HCT116 (cell line): ENCODE data around the gene MAVS. TPM values are rescaled to one million over a fixed set of nuclear protein-coding genes. Genes with fewer than 3 reads are reported as not detected.

ENCODE experiments used
- ATAC-seq: fragments of 200-7000 bp; cut with Tn5 transposase; 2 replicates; pipeline ENCODE4 v1.9.1; 2020; ENCODE audit warnings: mild to moderate bottlenecking, moderate library complexity
- Bru-seq: library from RNA; stranded (reverse); fragments of 400-500 nt; gene quantifications from one replicate; lab custom pipeline; 2021; lab: Mats Ljungman, UMichigan
- BruChase-seq, 2 experiments: library from RNA; stranded (reverse); fragments of 400-500 nt; gene quantifications; one replicate each; lab custom pipeline; 2021; lab: Mats Ljungman, UMichigan
- BruUV-seq: library from RNA; stranded (reverse); fragments of 400-500 nt; replicated peaks from 2 replicates; lab custom pipeline; 2021; lab: Mats Ljungman, UMichigan
- CTCF ChIA-PET: fragments of 300-600 bp; sonication (Branson Sonifier 250); formaldehyde crosslinking; loops from one replicate; lab custom pipeline; 2021; ENCODE audit warnings: antibody characterized with exemption; lab: Charles Lee
- POLR2A ChIA-PET: fragments of 300-600, 350-600 bp; sonication (Branson Sonifier 250); formaldehyde crosslinking; loops from one replicate; lab custom pipeline; 2021; ENCODE audit warnings: antibody characterized with exemption; lab: Charles Lee
- RAD21 ChIA-PET, 2 experiments: fragments of 300-600 bp; sonication (Branson Sonifier 250); formaldehyde crosslinking; loops; one replicate each; lab custom pipeline; 2023; ENCODE audit warnings: low total read pairs in 2 of 2; ENCODE audit not compliant: uncharacterized antibody in 2 of 2, unreplicated experiment in 2 of 2, low non-redundant PET in 1 of 2; lab: Charles Lee
- DNase-seq: peaks from one replicate; pipeline ENCODE4 v3.0.0-alpha.2; 2010; ENCODE audit warnings: low read depth, low spot score
- H2AFZ ChIP-seq: fragments of 200-600 bp; shearing (Covaris generic), sonication (generic); 2 replicates; pipeline ENCODE4 v1.6.1; 2017; ENCODE audit warnings: low read depth, mixed run types, mixed read lengths, antibody characterized with exemption, low read length; ENCODE audit not compliant: poor library complexity, severe bottlenecking
- H3K27ac ChIP-seq: 2 replicates; pipeline ENCODE4 v1.5.1; 2012; ENCODE audit warnings: low read depth, low read length
- H3K27me3 ChIP-seq: fragments of 200-600 bp; sonication (generic); 2 replicates; pipeline ENCODE4 v1.6.1; 2016; ENCODE audit warnings: mixed run types, low read length, mixed read lengths; ENCODE audit not compliant: insufficient read depth
- H3K36me3 ChIP-seq, 2 experiments: fragments of 200-500 bp in 1 of 2; fragments of 200-600 bp in 1 of 2; sonication (Bioruptor generic) in 1 of 2; sonication (generic) in 1 of 2; 2 replicates each; pipeline versions ENCODE4 v1.5.1 to v1.6.1; 2014 to 2016; ENCODE audit warnings: low read length in 2 of 2, inconsistent platforms in 1 of 2, mixed read lengths in 1 of 2, mixed run types in 1 of 2; ENCODE audit not compliant: insufficient read depth in 2 of 2, control insufficient read depth in 1 of 2
- H3K4me1 ChIP-seq, 2 experiments: fragments of 200-600 bp in 1 of 2; sonication (generic) in 1 of 2; 2 replicates each; pipeline versions ENCODE4 v1.5.1 to v1.6.1; 2012 to 2017; ENCODE audit warnings: low read length in 2 of 2, inconsistent platforms in 1 of 2, mild to moderate bottlenecking in 1 of 2, mixed read lengths in 1 of 2, mixed run types in 1 of 2, moderate library complexity in 1 of 2; ENCODE audit not compliant: insufficient read depth in 2 of 2, control insufficient read depth in 1 of 2
- H3K4me2 ChIP-seq: fragments of 200-600 bp; sonication (generic); 2 replicates; pipeline ENCODE4 v1.6.1; 2017; ENCODE audit warnings: mixed run types, low read length, mixed read lengths
- H3K4me3 ChIP-seq, 2 experiments: fragments of 200-600 bp in 1 of 2; sonication (generic) in 1 of 2; replicated peaks in 1 of 2; 2 replicates each; pipeline ENCODE4 v1.5.1; 2011 to 2016; ENCODE audit warnings: low read length in 2 of 2, control low read depth in 1 of 2, low read depth in 1 of 2, mild to moderate bottlenecking in 1 of 2, mixed read lengths in 1 of 2, mixed run types in 1 of 2
- H3K79me2 ChIP-seq: fragments of 200-600 bp; sonication (generic); 2 replicates; pipeline ENCODE4 v1.6.1; 2017; ENCODE audit warnings: mild to moderate bottlenecking, mixed run types, low read length, moderate library complexity, mixed read lengths; ENCODE audit not compliant: insufficient read depth
- H3K9ac ChIP-seq: fragments of 200-600 bp; sonication (generic); 2 replicates; pipeline ENCODE4 v1.6.1; 2016; ENCODE audit warnings: low read length, mixed read lengths
- H3K9me2 ChIP-seq: fragments of 200-600 bp; sonication (generic), shearing (Covaris generic); 2 replicates; pipeline ENCODE4 v1.6.1; 2017; ENCODE audit warnings: mixed run types, mild to moderate bottlenecking, moderate library complexity; ENCODE audit not compliant: insufficient read depth
- H3K9me3 ChIP-seq, 2 experiments: fragments of 200-500 bp in 1 of 2; fragments of 200-600 bp in 1 of 2; sonication (Bioruptor generic) in 1 of 2; sonication (generic) in 1 of 2; 2 replicates each; pipeline ENCODE4 v1.6.1; 2014 to 2017; ENCODE audit warnings: low read length in 2 of 2, mixed read lengths in 2 of 2, inconsistent platforms in 1 of 2, low read depth in 1 of 2, mild to moderate bottlenecking in 1 of 2, mixed run types in 1 of 2, moderate library complexity in 1 of 2; ENCODE audit not compliant: control insufficient read depth in 1 of 2, insufficient read depth in 1 of 2
- H4K20me1 ChIP-seq: fragments of 200-600 bp; sonication (generic), shearing (Covaris generic); 2 replicates; pipeline ENCODE4 v1.6.1; 2017; ENCODE audit warnings: mixed run types, mild to moderate bottlenecking, moderate library complexity; ENCODE audit not compliant: insufficient read depth
- CEBPB ChIP-seq: IDR thresholded peaks from 2 replicates; pipeline ENCODE4 v1.6.1; 2012; ENCODE audit warnings: low read depth
- ELF1 ChIP-seq: IDR thresholded peaks from 2 replicates; pipeline ENCODE4 v1.6.1; 2012; ENCODE audit warnings: low read depth, borderline replicate concordance
- EZH2phosphoT487 ChIP-seq: fragments of 200-600 bp; IDR thresholded peaks from 2 replicates; pipeline ENCODE4 v1.6.1; 2018; ENCODE audit warnings: antibody characterized with exemption, borderline replicate concordance
- FOSL1 ChIP-seq: IDR thresholded peaks from 2 replicates; pipeline ENCODE4 v1.6.1; 2012; ENCODE audit warnings: low read depth
- JUND ChIP-seq: IDR thresholded peaks from 2 replicates; pipeline ENCODE4 v1.6.1; 2012
- POLR2AphosphoS5 ChIP-seq: IDR thresholded peaks from 2 replicates; pipeline ENCODE4 v1.6.1; 2011; ENCODE audit warnings: mild to moderate bottlenecking, low read depth, low read length, moderate library complexity
- RAD21 ChIP-seq: IDR thresholded peaks from 2 replicates; pipeline ENCODE4 v1.6.1; 2012; ENCODE audit warnings: low read depth, mild to moderate bottlenecking
- SIN3A ChIP-seq: IDR thresholded peaks from 2 replicates; pipeline ENCODE4 v1.6.1; 2012; ENCODE audit warnings: low read depth
- SRF ChIP-seq: IDR thresholded peaks from 2 replicates; pipeline ENCODE4 v1.6.1; 2012; ENCODE audit warnings: low read depth
- TCF7L2 ChIP-seq: IDR thresholded peaks from 2 replicates; pipeline ENCODE4 v1.7.0; 2011; ENCODE audit warnings: borderline replicate concordance, inconsistent platforms; ENCODE audit not compliant: insufficient read depth, insufficient read length; ENCODE audit errors: extremely low read depth
- ZFX ChIP-seq: fragments of 450-650 bp; IDR thresholded peaks from 2 replicates; pipeline ENCODE4 v1.6.1; 2017
- intact Hi-C: fragments of 100-400 bp; cut with micrococcal nuclease; formaldehyde crosslinking; loops from 2 replicates; pipeline ENCODE4 v1.10.0; 2022
- long read RNA-seq: library from polyadenylated mRNA; unstranded; transcript quantifications from one replicate; pipeline ENCODE4 v2.0.0, GENCODE V29; 2021; ENCODE audit not compliant: unreplicated experiment
- polyA plus RNA-seq: library from polyadenylated mRNA; unstranded; fragments of >200 nt; gene quantifications from 2 replicates; pipeline ENCODE4 v1.2.1, GENCODE V29; 2012; ENCODE audit warnings: missing spikeins
- total RNA-seq: library from RNA; stranded (reverse); gene quantifications from one replicate; pipeline ENCODE4 v1.2.1, GENCODE V29; 2021; ENCODE audit not compliant: unreplicated experiment
- TF ChIP-seq, protein P1 (sequence below): IDR thresholded peaks from 2 replicates; pipeline ENCODE4 v1.6.1; 2012
- TF ChIP-seq, protein P2 (sequence below): IDR thresholded peaks from 2 replicates; pipeline ENCODE4 v1.6.1; 2012
- TF ChIP-seq, protein P3 (sequence below), 3 experiments: fragments of 200-600 bp in 1 of 3; sonication (generic) in 1 of 3; IDR thresholded peaks in 2 of 3; conservative IDR thresholded peaks in 1 of 3; 2 replicates each; pipeline ENCODE4 v1.5.1; 2012 to 2017; ENCODE audit warnings: low read depth in 2 of 3, low read length in 2 of 3, antibody characterized with exemption in 1 of 3, borderline replicate concordance in 1 of 3, control low read depth in 1 of 3, mild to moderate bottlenecking in 1 of 3, mixed read lengths in 1 of 3, mixed run types in 1 of 3, moderate library complexity in 1 of 3; ENCODE audit not compliant: insufficient read depth in 1 of 3

MAVS gene
- total RNA-seq (60.1 TPM), Bru-seq, nascent RNA (percentile 91 among the genes with signal in this experiment), BruChase-seq, experiment 1, labeled RNA remaining after a 6-hour chase (percentile 98 among the genes with signal in this experiment), BruChase-seq, experiment 2, labeled RNA remaining after a 2-hour chase (percentile 97 among the genes with signal in this experiment)
- 26.2 and 34.2 TPM in 2 replicates for polyA plus RNA-seq
- long read RNA-seq, full-length matches to known transcripts = 6 of 82 reads
- long read RNA-seq, partial matches to known transcripts = 20 of 82 reads
- long read RNA-seq, other reads (novel, unspliced or antisense) = 56 of 82 reads

DNA sequence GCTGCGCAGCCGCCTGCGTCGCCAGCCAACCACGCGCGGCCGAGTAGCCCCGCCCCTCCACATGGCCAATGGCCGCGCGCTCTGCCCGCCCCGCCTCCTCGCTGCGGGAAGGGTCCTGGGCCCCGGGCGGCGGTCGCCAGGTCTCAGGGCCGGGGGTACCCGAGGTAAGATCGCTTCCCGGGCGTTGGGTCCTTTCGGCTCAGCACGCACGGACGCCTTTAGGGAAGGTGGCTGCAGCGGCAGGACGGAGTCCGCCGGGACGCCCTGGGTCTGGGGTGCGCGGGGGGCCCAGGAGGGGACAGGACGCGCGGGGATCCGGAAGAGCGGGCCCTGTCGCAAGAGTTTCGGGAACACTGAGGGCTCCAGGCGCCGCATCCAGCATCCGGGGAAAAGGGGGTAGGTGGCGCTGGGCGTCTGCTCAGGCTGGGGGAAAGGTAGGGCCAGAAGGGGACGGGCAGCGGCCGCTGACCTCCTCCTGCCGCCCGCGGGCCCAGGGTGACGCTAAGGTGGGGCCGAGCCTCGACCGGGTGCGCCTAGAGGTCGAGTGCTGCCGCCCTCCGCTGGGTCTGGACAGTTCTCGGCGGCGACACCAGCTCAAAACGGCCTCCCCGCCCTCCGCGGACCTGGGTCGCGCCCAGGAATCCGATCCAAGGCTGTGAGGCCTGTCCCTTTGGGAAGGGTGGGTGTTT, at the start of gene MAVS:
TSS of gene MAVS (plus strand) at position 95 of the 689 bp plus-strand sequence. CDS start 7,791 bp downstream, outside the sequence.
- intact Hi-C loops = no loop called here
- TF ChIP-seq JUND (no peak), POLR2AphosphoS5 (peak; percentile 83), ZFX (peak; percentile 85)
- TF ChIP-seq, protein P1, sequence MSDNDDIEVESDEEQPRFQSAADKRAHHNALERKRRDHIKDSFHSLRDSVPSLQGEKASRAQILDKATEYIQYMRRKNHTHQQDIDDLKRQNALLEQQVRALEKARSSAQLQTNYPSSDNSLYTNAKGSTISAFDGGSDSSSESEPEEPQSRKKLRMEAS = peak; percentile 63; the same call in 1 of the 2 replicates
- Histone ChIP-seq H3K27ac (peak within 1 kb of the TSS; percentile 92), H3K4me1 (peaks cover 27 to 54% of the 10 kb centered on the region in 2 experiments), H2AFZ (no peak within 1 kb of the TSS), H3K9ac (peak within 1 kb of the TSS; percentile 96), H3K9me3 (no peaks in the 10 kb centered on the region), H3K36me3 (no peaks in the 10 kb centered on the region), H3K79me2 (peaks cover 24% of the 10 kb centered on the region; the same call in 1 of the 2 replicates), H3K27me3 (no peaks in the 10 kb centered on the region), H3K4me3 (peak within 1 kb of the TSS; percentile 80 to 90), H3K9me2 (no peaks in the 10 kb centered on the region), H4K20me1 (no peaks in the 10 kb centered on the region), H3K4me2 (peak within 1 kb of the TSS; percentile 91)
- DNase-seq = peak; percentile 40
- BruUV-seq = no TSS peak
- ChIA-PET RAD21 (interaction anchor here in 1 of 2 experiments (0.6 kb wide), 1 partner anchor 12 kb away, joined by 4 read pairs; no protein-coding TSS in a partner anchor), POLR2A (no interaction called here), CTCF (interaction anchor here (1.3 kb wide), 1 partner anchor 8 kb away, joined by 4 read pairs; no protein-coding TSS in a partner anchor)
- ATAC-seq = peak; percentile 91

DNA sequence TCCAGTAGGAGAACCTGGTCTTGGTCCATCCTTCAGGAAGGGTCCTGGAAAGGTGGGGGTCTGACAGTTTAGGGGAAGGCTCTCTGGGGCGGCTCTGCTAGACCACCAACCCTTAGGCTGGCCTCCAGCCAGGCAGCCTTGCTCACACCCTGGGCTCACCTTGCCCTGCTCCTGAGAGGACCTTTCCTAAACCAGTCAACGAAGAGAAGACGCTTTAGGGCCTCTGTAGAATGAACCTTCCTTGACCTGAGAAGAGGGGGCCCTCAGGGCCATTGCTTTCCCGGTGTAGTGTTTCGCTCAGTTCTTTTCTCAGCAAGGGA, 49.4 kb upstream of the MAVS start:
- no peak for DNase-seq
- no peak overlapping the region for H2AFZ ChIP-seq
- H3K4me1 ChIP-seq = peaks cover 25 to 57% of the 10 kb centered on the region in 2 experiments
- no peaks in the 10 kb centered on the region for H3K27me3 ChIP-seq
- TSS peak; percentile 55 for BruUV-seq
- CTCF ChIA-PET = no interaction called here
- RAD21 ChIA-PET = no interaction called here
- no peaks in the 10 kb centered on the region for H3K9me3 ChIP-seq
- peak overlapping the region; percentile 97 for H3K27ac ChIP-seq
- no peaks in the 10 kb centered on the region for H3K9me2 ChIP-seq
- peak overlapping the region; percentile 66 to 80 for H3K4me3 ChIP-seq
- peak overlapping the region; percentile 94 for H3K4me2 ChIP-seq
- ATAC-seq = no peak
- H3K9ac ChIP-seq = peak overlapping the region; percentile 95
- H4K20me1 ChIP-seq = no peaks in the 10 kb centered on the region
- peaks cover 23 to 40% of the 10 kb centered on the region in 2 experiments for H3K36me3 ChIP-seq
- H3K79me2 ChIP-seq = peaks cover 58% of the 10 kb centered on the region
- POLR2A ChIA-PET = interaction anchor here (2.5 kb wide), 1 partner anchor 16 kb away, joined by 14 read pairs; no protein-coding TSS in a partner anchor
- intact Hi-C loops = no loop called here
- no peak for TF ChIP-seq SRF
- TF ChIP-seq ELF1 = no peak
- no peak for TF ChIP-seq FOSL1
- TF ChIP-seq RAD21 = no peak
- TF ChIP-seq, protein P2, sequence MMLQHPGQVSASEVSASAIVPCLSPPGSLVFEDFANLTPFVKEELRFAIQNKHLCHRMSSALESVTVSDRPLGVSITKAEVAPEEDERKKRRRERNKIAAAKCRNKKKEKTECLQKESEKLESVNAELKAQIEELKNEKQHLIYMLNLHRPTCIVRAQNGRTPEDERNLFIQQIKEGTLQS = no peak
- TF ChIP-seq, protein P3, sequence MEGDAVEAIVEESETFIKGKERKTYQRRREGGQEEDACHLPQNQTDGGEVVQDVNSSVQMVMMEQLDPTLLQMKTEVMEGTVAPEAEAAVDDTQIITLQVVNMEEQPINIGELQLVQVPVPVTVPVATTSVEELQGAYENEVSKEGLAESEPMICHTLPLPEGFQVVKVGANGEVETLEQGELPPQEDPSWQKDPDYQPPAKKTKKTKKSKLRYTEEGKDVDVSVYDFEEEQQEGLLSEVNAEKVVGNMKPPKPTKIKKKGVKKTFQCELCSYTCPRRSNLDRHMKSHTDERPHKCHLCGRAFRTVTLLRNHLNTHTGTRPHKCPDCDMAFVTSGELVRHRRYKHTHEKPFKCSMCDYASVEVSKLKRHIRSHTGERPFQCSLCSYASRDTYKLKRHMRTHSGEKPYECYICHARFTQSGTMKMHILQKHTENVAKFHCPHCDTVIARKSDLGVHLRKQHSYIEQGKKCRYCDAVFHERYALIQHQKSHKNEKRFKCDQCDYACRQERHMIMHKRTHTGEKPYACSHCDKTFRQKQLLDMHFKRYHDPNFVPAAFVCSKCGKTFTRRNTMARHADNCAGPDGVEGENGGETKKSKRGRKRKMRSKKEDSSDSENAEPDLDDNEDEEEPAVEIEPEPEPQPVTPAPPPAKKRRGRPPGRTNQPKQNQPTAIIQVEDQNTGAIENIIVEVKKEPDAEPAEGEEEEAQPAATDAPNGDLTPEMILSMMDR (IDR thresholded peaks at IDR 0.05 in 2 of 3, conservative IDR thresholded peaks at IDR 0.05 in 1 of 3; ENCODE audit: borderline replicate concordance in 1 of 3, insufficient read depth in 1 of 3, low read depth in 2 of 3, low read length in 2 of 3) = no peak
- no peak for TF ChIP-seq CEBPB
- TF ChIP-seq SIN3A = no peak; the same call in 1 of the 2 replicates
- no peak for TF ChIP-seq JUND
- TF ChIP-seq EZH2phosphoT487 = no peak
- TF ChIP-seq TCF7L2 = no peak
- TF ChIP-seq POLR2AphosphoS5 = no peak; the same call in 1 of the 2 replicates
